OCI-LY1 (cell line): ENCODE results near the gene ABLIM2.

Experiments used
- H2AFZ ChIP-seq: fragments of 200-600 bp; sonication (generic), shearing (Covaris generic); 2 replicates; pipeline ENCODE4 v1.6.0; 2014; ENCODE audit warnings: antibody characterized with exemption, mild to moderate bottlenecking, low read length
- H3F3A ChIP-seq: fragments of 200-600 bp; sonication (generic), shearing (Covaris generic); 2 replicates; pipeline ENCODE4 v1.6.0; 2014; ENCODE audit warnings: mild to moderate bottlenecking, antibody characterized with exemption, low read length, moderate library complexity; ENCODE audit not compliant: insufficient read depth
- H3K27ac ChIP-seq: fragments of 200-600 bp; sonication (generic); 2 replicates; pipeline ENCODE4 v1.5.1; 2014; ENCODE audit warnings: low read length, mixed run types, mild to moderate bottlenecking, low read depth; ENCODE audit not compliant: poor library complexity, severe bottlenecking
- H3K27me3 ChIP-seq: fragments of 200-600 bp; sonication (generic); 2 replicates; pipeline ENCODE4 v1.6.0; 2014; ENCODE audit warnings: antibody characterized with exemption, mild to moderate bottlenecking, low read length, moderate library complexity; ENCODE audit not compliant: insufficient read depth
- H3K36me3 ChIP-seq: fragments of 200-600 bp; sonication (generic); 2 replicates; pipeline ENCODE4 v1.6.1; 2014; ENCODE audit warnings: mild to moderate bottlenecking, antibody characterized with exemption, low read length, moderate library complexity, mixed read lengths; ENCODE audit not compliant: insufficient read depth
- H3K4me1 ChIP-seq: fragments of 200-600 bp; sonication (generic); 2 replicates; pipeline ENCODE4 v1.5.1; 2014; ENCODE audit warnings: mild to moderate bottlenecking, low read length, moderate library complexity; ENCODE audit not compliant: insufficient read depth, severe bottlenecking
- H3K4me2 ChIP-seq: fragments of 200-600 bp; sonication (generic), shearing (Covaris generic); 2 replicates; pipeline ENCODE4 v1.6.1; 2014; ENCODE audit warnings: low read length
- H3K4me3 ChIP-seq: fragments of 200-600 bp; sonication (generic); 2 replicates; pipeline ENCODE4 v1.5.1; 2014; ENCODE audit warnings: low read length, low read depth, mild to moderate bottlenecking, mixed read lengths; ENCODE audit not compliant: poor library complexity, severe bottlenecking
- H3K79me2 ChIP-seq: fragments of 200-600 bp; shearing (Covaris generic); 2 replicates; pipeline ENCODE4 v1.6.1; 2016; ENCODE audit warnings: mixed run types, low read length, mixed read lengths; ENCODE audit not compliant: insufficient read depth
- H3K9ac ChIP-seq: fragments of 200-600 bp; sonication (generic), shearing (Covaris generic); 2 replicates; pipeline ENCODE4 v1.6.1; 2014; ENCODE audit warnings: mild to moderate bottlenecking, low read length, mixed read lengths
- H3K9me2 ChIP-seq: fragments of 200-600 bp; sonication (generic), shearing (Covaris generic); 2 replicates; pipeline ENCODE4 v1.6.1; 2014; ENCODE audit warnings: low read depth, mild to moderate bottlenecking, low read length, mixed read lengths
- H3K9me3 ChIP-seq: fragments of 200-600 bp; shearing (Covaris generic); 2 replicates; pipeline ENCODE4 v1.6.1; 2014; ENCODE audit warnings: low read length, mixed read lengths
- H4K20me1 ChIP-seq: fragments of 200-600 bp; sonication (generic), shearing (Covaris generic); 2 replicates; pipeline ENCODE4 v1.6.0; 2016; ENCODE audit warnings: mild to moderate bottlenecking, low read length; ENCODE audit not compliant: insufficient read depth
- CTCF ChIP-seq: fragments of 200-600 bp; sonication (generic), shearing (Covaris generic); IDR thresholded peaks from 2 replicates; pipeline ENCODE4 v1.5.1; 2017; ENCODE audit warnings: mild to moderate bottlenecking, antibody characterized with exemption, low read length, moderate library complexity, mixed read lengths
- EZH2 ChIP-seq: fragments of 200-600 bp; sonication (generic), shearing (Covaris generic); IDR thresholded peaks from 2 replicates; pipeline ENCODE4 v1.8.0; 2017; ENCODE audit warnings: borderline replicate concordance, mixed run types, mild to moderate bottlenecking, antibody characterized with exemption, low read length, moderate library complexity, mixed read lengths

ABLIM2 gene

GRCh38 chr4:7976025-7976424 lies 182.6 kb downstream of the ABLIM2 start:
- H3K4me3 ChIP-seq: no peak overlapping the region
- no peaks in the 10 kb centered on the region for H3F3A ChIP-seq
- H2AFZ ChIP-seq: no peak overlapping the region
- no peak overlapping the region for H3K4me2 ChIP-seq
- no peaks in the 10 kb centered on the region for H3K4me1 ChIP-seq
- H3K9me2 ChIP-seq: no peaks in the 10 kb centered on the region
- H3K36me3 ChIP-seq: no peaks in the 10 kb centered on the region
- no peak overlapping the region for H3K27ac ChIP-seq
- H3K27me3 ChIP-seq: no peaks in the 10 kb centered on the region
- H3K9ac ChIP-seq: no peak overlapping the region
- no peak for TF ChIP-seq EZH2
- no peak for TF ChIP-seq CTCF
- H4K20me1 ChIP-seq: no peaks in the 10 kb centered on the region
- no peaks in the 10 kb centered on the region for H3K9me3 ChIP-seq
- no peaks in the 10 kb centered on the region for H3K79me2 ChIP-seq

- Histone ChIP-seq H3K27ac (no peak overlapping the region), H3F3A (no peaks in the 10 kb centered on the region), H3K27me3 (no peaks in the 10 kb centered on the region), H3K9me3 (no peaks in the 10 kb centered on the region), H3K36me3 (no peaks in the 10 kb centered on the region), H3K9ac (no peak overlapping the region), H2AFZ (no peak overlapping the region), H3K9me2 (no peaks in the 10 kb centered on the region), H3K4me3 (no peak overlapping the region), H3K79me2 (no peaks in the 10 kb centered on the region), H4K20me1 (no peaks in the 10 kb centered on the region), H3K4me2 (no peak overlapping the region), H3K4me1 (no peaks in the 10 kb centered on the region)
- TF ChIP-seq EZH2: no peak
- TF ChIP-seq CTCF: no peak
These were observed 184.2 kb downstream of the ABLIM2 start for GRCh38 chr4:7974425-7974824.

GRCh38 chr4:7973545-7973981 lies 185.1 kb downstream of the ABLIM2 start:
- Histone ChIP-seq H3K79me2 (no peaks in the 10 kb centered on the region), H3K27ac (no peak overlapping the region), H3K4me2 (no peak overlapping the region), H3K4me1 (no peaks in the 10 kb centered on the region), H3K27me3 (no peaks in the 10 kb centered on the region), H2AFZ (no peak overlapping the region), H3F3A (no peaks in the 10 kb centered on the region), H3K9me3 (no peaks in the 10 kb centered on the region), H3K4me3 (no peak overlapping the region), H3K9me2 (no peaks in the 10 kb centered on the region), H3K9ac (no peak overlapping the region), H4K20me1 (no peaks in the 10 kb centered on the region), H3K36me3 (no peaks in the 10 kb centered on the region)
- TF ChIP-seq EZH2 (no peak), CTCF (no peak)
